ENCODE results near the gene CDC16.
A peak's percentile ranks its signal among the peaks of the same experiment; 100 is the strongest.

The CDC16 gene

GRCh38 chr13:114298866-114299265 is 64.2 kb downstream of the CDC16 start:
- no peak for DNase-seq (ENCODE audit: low read depth in 2 of 2, low spot score in 1 of 2)

GRCh38 chr13:114299604-114300305 is 65.1 kb downstream of the CDC16 start:
- no peak for DNase-seq (ENCODE audit: low read depth in 2 of 2, low spot score in 1 of 2)

GRCh38 chr13:114303700-114304327 is 69.1 kb downstream of the CDC16 start:
- DNase-seq (ENCODE audit: low read depth in 2 of 2, low spot score in 1 of 2), result no peak

- no peak for DNase-seq (ENCODE audit: low read depth in 2 of 2, low spot score in 1 of 2)
These were observed 69.8 kb downstream of the CDC16 start for GRCh38 chr13:114304346-114305034.

- no peak for DNase-seq (ENCODE audit: low read depth in 2 of 2, low spot score in 1 of 2)
These were observed 74.4 kb downstream of the CDC16 start for GRCh38 chr13:114309086-114309485.

GRCh38 chr13:114309806-114310410 is 75.2 kb downstream of the CDC16 start:
- DNase-seq (ENCODE audit: low read depth in 2 of 2, low spot score in 1 of 2), result no peak

- no peak for DNase-seq (ENCODE audit: low read depth in 2 of 2, low spot score in 1 of 2)
These were observed 76.3 kb downstream of the CDC16 start for GRCh38 chr13:114310956-114311355.

- DNase-seq (ENCODE audit: low read depth in 2 of 2, low spot score in 1 of 2), result no peak
These were observed 76.7 kb downstream of the CDC16 start for GRCh38 chr13:114311387-114311786.

GRCh38 chr13:114311908-114312307 is 77.2 kb downstream of the CDC16 start:
- DNase-seq (ENCODE audit: low read depth in 2 of 2, low spot score in 1 of 2), result no peak

GRCh38 chr13:114313061-114313860 is 78.6 kb downstream of the CDC16 start:
- DNase-seq (ENCODE audit: low read depth in 2 of 2, low spot score in 1 of 2), result no peak

GRCh38 chr13:114314074-114314912 is 79.6 kb downstream of the CDC16 start, which contains the start of gene CHAMP1:
CHAMP1 (plus strand) TSS chr13:114314503; CDS start chr13:114323843, 9,340 bp downstream.
- DNase-seq (ENCODE audit: low read depth in 2 of 2, low spot score in 1 of 2), result peak; percentile 62 to 83

- no peak for DNase-seq (ENCODE audit: low read depth in 2 of 2, low spot score in 1 of 2)
These were observed 80.5 kb downstream of the CDC16 start for GRCh38 chr13:114315074-114315785.

GRCh38 chr13:114318624-114319023 is 83.9 kb downstream of the CDC16 start:
- DNase-seq (ENCODE audit: low read depth in 2 of 2, low spot score in 1 of 2), result no peak

GRCh38 chr13:114319441-114319913 is 84.8 kb downstream of the CDC16 start:
- DNase-seq (ENCODE audit: low read depth in 2 of 2, low spot score in 1 of 2), result no peak

GRCh38 chr13:114320065-114320464 is 85.4 kb downstream of the CDC16 start:
- no peak for DNase-seq (ENCODE audit: low read depth in 2 of 2, low spot score in 1 of 2)

- DNase-seq (ENCODE audit: low read depth in 2 of 2, low spot score in 1 of 2), result no peak
These were observed 86.6 kb downstream of the CDC16 start for GRCh38 chr13:114321256-114321655.
